BJ (cell line): ENCODE measurements around the gene DCBLD1. TPM values are rescaled to one million over a fixed set of nuclear protein-coding genes. Genes with fewer than 3 reads are reported as not detected.

Source experiments
- CTCF ChIA-PET: fragments of 350-600 bp; formaldehyde crosslinking; extraction: SDS; loops from one replicate; lab custom pipeline; 2021; ENCODE audit warnings: antibody characterized with exemption, inconsistent platforms; lab: Yijun Ruan, JAX
- POLR2A ChIA-PET: fragments of 300-600 bp; sonication (Branson Sonifier 250); formaldehyde crosslinking; extraction: SDS; loops from one replicate; lab custom pipeline; 2021; ENCODE audit warnings: antibody characterized with exemption; lab: Charles Lee
- DNase-seq: peaks from one replicate; pipeline ENCODE4 v3.0.0-alpha.2; 2011; ENCODE audit warnings: low read depth
- H3K27me3 ChIP-seq: 2 replicates; pipeline ENCODE4 v1.6.0; 2011; ENCODE audit warnings: low read length; ENCODE audit not compliant: control insufficient read depth, insufficient read depth
- H3K36me3 ChIP-seq: 2 replicates; pipeline ENCODE4 v1.5.1; 2011; ENCODE audit warnings: low read length; ENCODE audit not compliant: control insufficient read depth, insufficient read depth
- H3K4me3 ChIP-seq: 2 replicates; pipeline ENCODE4 v1.5.1; 2011; ENCODE audit warnings: low read depth, mild to moderate bottlenecking, control low read depth, low read length
- polyA plus RNA-seq: library from polyadenylated mRNA; depleted of rRNA; stranded (reverse); fragments of >200 nt; gene quantifications from 2 replicates; pipeline ENCODE4 v1.2.3, GENCODE V29; 2011
- TF ChIP-seq, protein P1 (sequence below): IDR thresholded peaks from 2 replicates; pipeline ENCODE4 v1.5.1; 2011; ENCODE audit warnings: low read depth, mild to moderate bottlenecking, control low read depth, inconsistent platforms, low read length, moderate library complexity; ENCODE audit not compliant: insufficient read depth

DCBLD1 gene
- polyA plus RNA-seq, 1 experiment = 30.1 TPM

DNA sequence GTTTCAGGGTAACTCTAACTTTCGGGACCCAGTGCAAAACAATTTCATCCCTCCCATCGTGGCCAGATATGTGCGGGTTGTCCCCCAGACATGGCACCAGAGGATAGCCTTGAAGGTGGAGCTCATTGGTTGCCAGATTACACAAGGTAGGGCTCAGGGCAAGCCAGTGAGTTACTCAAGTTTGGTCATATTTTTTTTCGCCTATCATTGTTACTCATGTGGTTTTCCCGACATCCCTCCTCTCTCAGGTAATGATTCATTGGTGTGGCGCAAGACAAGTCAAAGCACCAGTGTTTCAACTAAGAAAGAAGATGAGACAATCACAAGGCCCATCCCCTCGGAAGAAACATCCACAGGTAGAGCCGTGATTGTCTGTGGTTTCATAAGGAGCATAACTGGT is 58.2 kb downstream of the DCBLD1 start:
- Histone ChIP-seq H3K27me3 (no peaks in the 10 kb centered on the region), H3K4me3 (no peak overlapping the region), H3K36me3 (peaks cover 12% of the 10 kb centered on the region)
- no peak for DNase-seq
- ChIA-PET CTCF (no interaction called here), POLR2A (no interaction called here)
- TF ChIP-seq, protein P1, sequence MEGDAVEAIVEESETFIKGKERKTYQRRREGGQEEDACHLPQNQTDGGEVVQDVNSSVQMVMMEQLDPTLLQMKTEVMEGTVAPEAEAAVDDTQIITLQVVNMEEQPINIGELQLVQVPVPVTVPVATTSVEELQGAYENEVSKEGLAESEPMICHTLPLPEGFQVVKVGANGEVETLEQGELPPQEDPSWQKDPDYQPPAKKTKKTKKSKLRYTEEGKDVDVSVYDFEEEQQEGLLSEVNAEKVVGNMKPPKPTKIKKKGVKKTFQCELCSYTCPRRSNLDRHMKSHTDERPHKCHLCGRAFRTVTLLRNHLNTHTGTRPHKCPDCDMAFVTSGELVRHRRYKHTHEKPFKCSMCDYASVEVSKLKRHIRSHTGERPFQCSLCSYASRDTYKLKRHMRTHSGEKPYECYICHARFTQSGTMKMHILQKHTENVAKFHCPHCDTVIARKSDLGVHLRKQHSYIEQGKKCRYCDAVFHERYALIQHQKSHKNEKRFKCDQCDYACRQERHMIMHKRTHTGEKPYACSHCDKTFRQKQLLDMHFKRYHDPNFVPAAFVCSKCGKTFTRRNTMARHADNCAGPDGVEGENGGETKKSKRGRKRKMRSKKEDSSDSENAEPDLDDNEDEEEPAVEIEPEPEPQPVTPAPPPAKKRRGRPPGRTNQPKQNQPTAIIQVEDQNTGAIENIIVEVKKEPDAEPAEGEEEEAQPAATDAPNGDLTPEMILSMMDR = no peak

DNA sequence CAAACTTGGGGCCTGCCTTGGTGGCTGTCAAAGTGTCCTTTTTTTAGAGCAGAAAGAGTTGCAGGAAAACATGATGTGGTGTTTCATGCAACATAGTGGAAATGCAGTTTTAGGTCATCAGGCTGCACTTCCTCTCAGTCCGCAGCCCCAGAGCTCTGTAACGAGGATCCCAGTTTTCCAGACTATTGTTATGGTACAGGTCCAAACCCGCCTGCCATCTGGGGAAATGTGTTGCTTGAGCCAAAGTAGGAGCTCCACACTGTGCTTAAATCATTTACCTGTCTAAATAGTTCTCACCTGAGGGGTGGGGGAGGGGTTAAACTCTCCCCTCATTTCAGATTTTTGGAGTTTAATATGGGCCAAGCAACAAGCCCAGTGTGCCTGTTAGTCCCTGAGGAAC is 60.0 kb downstream of the DCBLD1 start:
- TF ChIP-seq, protein P1 = no peak
- no peak overlapping the region for H3K4me3 ChIP-seq
- no peaks in the 10 kb centered on the region for H3K27me3 ChIP-seq
- ChIA-PET POLR2A (no interaction called here), CTCF (interaction anchor here (1.1 kb wide), 1 partner anchor 92 kb away, joined by 5 read pairs; no protein-coding TSS in a partner anchor)
- H3K36me3 ChIP-seq = peaks cover 17% of the 10 kb centered on the region
- DNase-seq = no peak

DNA sequence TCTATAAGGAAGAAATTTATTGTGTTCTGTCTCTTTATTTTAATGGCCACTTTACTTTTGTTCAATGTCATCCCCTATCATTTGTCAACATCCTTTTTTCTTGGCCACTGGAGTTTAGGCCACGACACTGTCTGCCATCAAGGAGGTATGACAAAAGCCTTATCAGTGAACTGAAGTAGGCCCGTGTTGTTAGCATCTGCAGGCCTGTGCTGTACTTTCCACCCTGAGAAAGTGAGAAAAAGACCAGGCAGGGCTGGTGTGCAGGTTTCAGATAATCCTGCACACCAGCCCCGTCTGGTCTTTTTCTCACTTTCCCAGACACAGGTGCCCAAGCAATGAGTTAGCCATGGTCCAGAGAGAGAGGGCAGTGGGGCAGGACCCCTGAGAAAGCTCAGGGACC is 62.2 kb downstream of the DCBLD1 start:
- Histone ChIP-seq H3K4me3 (no peak overlapping the region), H3K27me3 (no peaks in the 10 kb centered on the region), H3K36me3 (peaks cover 14% of the 10 kb centered on the region)
- ChIA-PET CTCF (no interaction called here), POLR2A (interaction anchor here (0.6 kb wide), 1 partner anchor 9 kb away, joined by 3 read pairs; no protein-coding TSS in a partner anchor)
- no peak for DNase-seq
- TF ChIP-seq, protein P1 = no peak

DNA sequence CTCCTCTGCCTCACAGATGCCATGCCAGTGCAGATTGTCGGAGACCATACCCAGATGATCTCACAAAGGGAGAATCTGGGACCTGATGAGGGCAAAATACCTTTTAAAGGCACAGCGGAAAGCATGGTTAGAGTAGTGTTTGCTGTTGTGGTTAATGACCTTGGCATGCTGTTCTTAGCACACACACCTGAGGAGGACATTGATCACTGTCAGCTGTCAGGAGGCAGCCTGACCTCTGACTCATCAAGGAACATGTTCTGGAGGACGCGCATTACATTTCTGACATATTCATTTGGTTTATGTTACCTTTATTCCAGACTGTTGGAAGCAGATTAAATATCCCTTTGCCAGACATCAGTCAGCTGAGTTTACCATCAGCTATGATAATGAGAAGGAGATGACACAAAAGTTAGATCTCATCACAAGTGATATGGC is 62.7 kb downstream of the DCBLD1 start:
- POLR2A ChIA-PET = interaction anchor here (0.6 kb wide), 1 partner anchor 9 kb away, joined by 3 read pairs; no protein-coding TSS in a partner anchor
- CTCF ChIA-PET = no interaction called here
- no peak for DNase-seq

DNA sequence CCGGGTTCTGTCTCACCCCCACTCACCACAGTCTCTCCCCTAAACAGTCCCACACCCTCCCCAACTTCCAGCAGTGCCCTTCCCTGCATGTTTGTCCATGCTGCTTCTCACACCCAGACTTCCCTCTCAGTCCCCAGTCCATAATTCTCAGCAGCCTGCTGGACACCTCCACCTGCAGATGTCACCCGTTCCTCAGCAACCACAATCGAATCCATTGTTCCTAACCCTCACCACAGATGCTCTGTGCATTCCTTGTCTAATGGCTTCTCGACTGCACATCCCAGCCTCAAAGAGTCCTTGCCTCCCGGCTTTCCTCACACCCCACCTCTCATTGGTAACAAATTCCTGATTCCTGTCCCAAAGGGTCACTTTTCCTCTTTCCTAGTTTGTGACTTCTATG is 64.2 kb downstream of the DCBLD1 start:
- TF ChIP-seq, protein P1 = no peak
- POLR2A ChIA-PET = no interaction called here
- Histone ChIP-seq H3K27me3 (no peaks in the 10 kb centered on the region), H3K36me3 (peaks cover 14% of the 10 kb centered on the region), H3K4me3 (no peak overlapping the region)
- DNase-seq = no peak
- CTCF ChIA-PET = interaction anchor here (1.3 kb wide), 1 partner anchor 90 kb away, joined by 4 read pairs; no protein-coding TSS in a partner anchor

More for the DNA sequence above, 62.7 kb downstream of the DCBLD1 start:
- peaks cover 14% of the 10 kb centered on the region for H3K36me3 ChIP-seq
- TF ChIP-seq, protein P1 = no peak
- no peak overlapping the region for H3K4me3 ChIP-seq
- no peaks in the 10 kb centered on the region for H3K27me3 ChIP-seq
